ENCODE results near the gene L3HYPDH. TPM values are rescaled to one million over a fixed set of nuclear protein-coding genes. Genes with fewer than 3 reads are reported as not detected.

The L3HYPDH gene
- total RNA-seq, 1 experiment from 2014 or later: 25.1 TPM

DNA sequence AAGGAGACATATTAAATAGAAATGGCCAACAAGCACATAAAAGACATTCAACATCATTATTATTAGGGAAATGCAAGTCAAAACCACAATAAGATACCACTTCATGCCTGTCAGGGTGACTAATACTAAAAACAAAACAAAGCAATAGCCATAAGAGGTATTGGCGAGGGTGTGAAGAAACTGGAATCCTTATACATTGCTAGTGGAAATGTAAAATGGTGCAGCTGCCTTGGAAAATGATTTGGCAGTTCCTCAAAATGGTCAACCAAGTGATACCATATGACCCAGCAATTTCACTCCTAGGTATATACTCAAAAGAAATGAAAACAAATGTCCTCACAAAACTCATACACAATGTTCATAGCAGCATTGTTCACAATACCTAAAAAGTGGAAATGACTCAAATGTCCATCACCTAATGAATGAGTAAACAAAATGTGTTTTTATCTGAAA, 46.0 kb downstream of the L3HYPDH start:
- no peak overlapping the region for H3K4me3 ChIP-seq (ENCODE audit: low read depth in 2 of 2, low read length in 2 of 2)
- intact Hi-C loops (cut with micrococcal nuclease; ENCODE audit: unreplicated experiment): no loop called here
- no peaks in the 10 kb centered on the region for H3K9me3 ChIP-seq (ENCODE audit: control insufficient read depth, insufficient read depth, low read depth, low read length)
- TF ChIP-seq POLR2AphosphoS5 (IDR thresholded peaks at IDR 0.05; ENCODE audit: low read depth, low read length): no peak
- TF ChIP-seq, protein P1, sequence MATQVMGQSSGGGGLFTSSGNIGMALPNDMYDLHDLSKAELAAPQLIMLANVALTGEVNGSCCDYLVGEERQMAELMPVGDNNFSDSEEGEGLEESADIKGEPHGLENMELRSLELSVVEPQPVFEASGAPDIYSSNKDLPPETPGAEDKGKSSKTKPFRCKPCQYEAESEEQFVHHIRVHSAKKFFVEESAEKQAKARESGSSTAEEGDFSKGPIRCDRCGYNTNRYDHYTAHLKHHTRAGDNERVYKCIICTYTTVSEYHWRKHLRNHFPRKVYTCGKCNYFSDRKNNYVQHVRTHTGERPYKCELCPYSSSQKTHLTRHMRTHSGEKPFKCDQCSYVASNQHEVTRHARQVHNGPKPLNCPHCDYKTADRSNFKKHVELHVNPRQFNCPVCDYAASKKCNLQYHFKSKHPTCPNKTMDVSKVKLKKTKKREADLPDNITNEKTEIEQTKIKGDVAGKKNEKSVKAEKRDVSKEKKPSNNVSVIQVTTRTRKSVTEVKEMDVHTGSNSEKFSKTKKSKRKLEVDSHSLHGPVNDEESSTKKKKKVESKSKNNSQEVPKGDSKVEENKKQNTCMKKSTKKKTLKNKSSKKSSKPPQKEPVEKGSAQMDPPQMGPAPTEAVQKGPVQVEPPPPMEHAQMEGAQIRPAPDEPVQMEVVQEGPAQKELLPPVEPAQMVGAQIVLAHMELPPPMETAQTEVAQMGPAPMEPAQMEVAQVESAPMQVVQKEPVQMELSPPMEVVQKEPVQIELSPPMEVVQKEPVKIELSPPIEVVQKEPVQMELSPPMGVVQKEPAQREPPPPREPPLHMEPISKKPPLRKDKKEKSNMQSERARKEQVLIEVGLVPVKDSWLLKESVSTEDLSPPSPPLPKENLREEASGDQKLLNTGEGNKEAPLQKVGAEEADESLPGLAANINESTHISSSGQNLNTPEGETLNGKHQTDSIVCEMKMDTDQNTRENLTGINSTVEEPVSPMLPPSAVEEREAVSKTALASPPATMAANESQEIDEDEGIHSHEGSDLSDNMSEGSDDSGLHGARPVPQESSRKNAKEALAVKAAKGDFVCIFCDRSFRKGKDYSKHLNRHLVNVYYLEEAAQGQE (IDR thresholded peaks at IDR 0.05; ENCODE audit: insufficient read depth in 1 of 2, low read depth in 2 of 2, low read length in 1 of 2): no peak
- no peak for TF ChIP-seq TCF7L2 (IDR thresholded peaks at IDR 0.05; ENCODE audit: low read depth, low read length)
- TF ChIP-seq, protein P2, sequence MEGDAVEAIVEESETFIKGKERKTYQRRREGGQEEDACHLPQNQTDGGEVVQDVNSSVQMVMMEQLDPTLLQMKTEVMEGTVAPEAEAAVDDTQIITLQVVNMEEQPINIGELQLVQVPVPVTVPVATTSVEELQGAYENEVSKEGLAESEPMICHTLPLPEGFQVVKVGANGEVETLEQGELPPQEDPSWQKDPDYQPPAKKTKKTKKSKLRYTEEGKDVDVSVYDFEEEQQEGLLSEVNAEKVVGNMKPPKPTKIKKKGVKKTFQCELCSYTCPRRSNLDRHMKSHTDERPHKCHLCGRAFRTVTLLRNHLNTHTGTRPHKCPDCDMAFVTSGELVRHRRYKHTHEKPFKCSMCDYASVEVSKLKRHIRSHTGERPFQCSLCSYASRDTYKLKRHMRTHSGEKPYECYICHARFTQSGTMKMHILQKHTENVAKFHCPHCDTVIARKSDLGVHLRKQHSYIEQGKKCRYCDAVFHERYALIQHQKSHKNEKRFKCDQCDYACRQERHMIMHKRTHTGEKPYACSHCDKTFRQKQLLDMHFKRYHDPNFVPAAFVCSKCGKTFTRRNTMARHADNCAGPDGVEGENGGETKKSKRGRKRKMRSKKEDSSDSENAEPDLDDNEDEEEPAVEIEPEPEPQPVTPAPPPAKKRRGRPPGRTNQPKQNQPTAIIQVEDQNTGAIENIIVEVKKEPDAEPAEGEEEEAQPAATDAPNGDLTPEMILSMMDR (IDR thresholded peaks at IDR 0.05): no peak
- TF ChIP-seq SIN3A (IDR thresholded peaks at IDR 0.05; ENCODE audit: borderline replicate concordance, insufficient read depth, low read depth, low read length): no peak
- ChIA-PET POLR2A (no interaction called here), CTCF (no interaction called here)
- no TSS peak for BruUV-seq (replicated peaks)
- no peaks in the 10 kb centered on the region for H3K27me3 ChIP-seq (ENCODE audit: control insufficient read depth, insufficient read depth, low read length)
- ATAC-seq (no peak), DNase-seq (ENCODE audit: low read depth, low spot score) (no peak)
- H3K36me3 ChIP-seq (ENCODE audit: control insufficient read depth, insufficient read depth, low read length): no peaks in the 10 kb centered on the region
- no peak overlapping the region for H3K27ac ChIP-seq (ENCODE audit: low read length)
- no peaks in the 10 kb centered on the region for H3K4me1 ChIP-seq (ENCODE audit: control insufficient read depth, insufficient read depth, low read length)
- in situ Hi-C loops (cut with HindIII; ENCODE audit: low pct_unique_long_range_greater_than_20kb, low sequenced_read_pairs): no loop called here

DNA sequence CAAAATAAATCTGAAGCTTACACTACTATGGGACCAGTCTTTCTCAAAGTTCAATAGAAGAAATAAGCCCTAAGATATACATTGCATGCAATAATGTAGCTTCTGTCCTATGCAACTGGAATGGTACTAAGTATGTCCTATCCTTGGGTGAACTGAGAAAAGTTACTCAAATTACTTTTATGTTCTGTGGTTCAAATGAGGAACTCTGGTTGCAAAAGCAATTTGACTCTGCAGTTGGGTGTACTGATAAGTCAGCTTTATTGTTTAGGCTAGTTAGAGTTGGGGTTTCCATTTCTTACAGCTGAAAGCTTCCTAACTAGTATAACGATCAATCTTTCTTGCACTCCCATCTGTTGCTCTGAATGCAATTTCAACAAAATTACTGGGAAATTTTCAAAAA, 48.2 kb downstream of the L3HYPDH start:
- no TSS peak for BruUV-seq (replicated peaks)
- TF ChIP-seq POLR2AphosphoS5 (IDR thresholded peaks at IDR 0.05; ENCODE audit: low read depth, low read length) (no peak), SIN3A (IDR thresholded peaks at IDR 0.05; ENCODE audit: borderline replicate concordance, insufficient read depth, low read depth, low read length) (no peak), TCF7L2 (IDR thresholded peaks at IDR 0.05; ENCODE audit: low read depth, low read length) (no peak)
- TF ChIP-seq, protein P1 (IDR thresholded peaks at IDR 0.05; ENCODE audit: insufficient read depth in 1 of 2, low read depth in 2 of 2, low read length in 1 of 2): no peak
- TF ChIP-seq, protein P2 (IDR thresholded peaks at IDR 0.05): no peak
- DNase-seq (ENCODE audit: low read depth, low spot score) (no peak), ATAC-seq (no peak)
- H3K27me3 ChIP-seq (ENCODE audit: control insufficient read depth, insufficient read depth, low read length): no peaks in the 10 kb centered on the region
- no peaks in the 10 kb centered on the region for H3K36me3 ChIP-seq (ENCODE audit: control insufficient read depth, insufficient read depth, low read length)
- CTCF ChIA-PET: interaction anchor here (0.6 kb wide), 1 partner anchor 77 kb away, joined by 6 read pairs; no protein-coding TSS in a partner anchor
- H3K4me3 ChIP-seq (ENCODE audit: low read depth in 2 of 2, low read length in 2 of 2): no peak overlapping the region
- H3K27ac ChIP-seq (ENCODE audit: low read length): no peak overlapping the region
- no peaks in the 10 kb centered on the region for H3K9me3 ChIP-seq (ENCODE audit: control insufficient read depth, insufficient read depth, low read depth, low read length)
- intact Hi-C loops (cut with micrococcal nuclease; ENCODE audit: unreplicated experiment): no loop called here
- no peaks in the 10 kb centered on the region for H3K4me1 ChIP-seq (ENCODE audit: control insufficient read depth, insufficient read depth, low read length)
- in situ Hi-C loops (cut with HindIII; ENCODE audit: low pct_unique_long_range_greater_than_20kb, low sequenced_read_pairs): no loop called here
- POLR2A ChIA-PET: no interaction called here

Data from Panc1 (cell line).